IMR-90 (cell line): ENCODE results near the gene MGAT4A. TPM values are rescaled to one million over a fixed set of nuclear protein-coding genes. Genes with fewer than 3 reads are reported as not detected.

ENCODE experiments used
- ATAC-seq: fragments of 200-7000 bp; cut with Tn5 transposase; 2 replicates; pipeline ENCODE4 v1.9.1; 2020; ENCODE audit warnings: low read depth, mild to moderate bottlenecking, moderate library complexity
- BruUV-seq: library from RNA; stranded (reverse); fragments of 400-500 nt; replicated peaks from 2 replicates; lab custom pipeline; 2021; lab: Mats Ljungman, UMichigan
- CTCF ChIA-PET: fragments of 300-600 bp; formaldehyde crosslinking; extraction: SDS; loops from one replicate; lab custom pipeline; 2021; ENCODE audit warnings: antibody characterized with exemption; lab: Yijun Ruan, JAX
- POLR2A ChIA-PET: fragments of 300-600 bp; sonication (Branson Sonifier 250); formaldehyde crosslinking; loops from one replicate; lab custom pipeline; 2022; ENCODE audit warnings: antibody characterized with exemption; ENCODE audit not compliant: unreplicated experiment; lab: Charles Lee
- DNase-seq: peaks from one replicate; pipeline ENCODE4 v3.0.0; 2013
- H2AFZ ChIP-seq: replicated peaks from 2 replicates; pipeline ENCODE3; 2013; ENCODE audit warnings: low read length, mild to moderate bottlenecking; ENCODE audit not compliant: poor library complexity
- H2AK5ac ChIP-seq: 2 replicates; pipeline ENCODE4 v1.6.1; 2013; ENCODE audit warnings: low read depth, low read length, inconsistent platforms
- H2AK9ac ChIP-seq: replicated peaks from 2 replicates; pipeline ENCODE3; 2013; ENCODE audit warnings: mild to moderate bottlenecking, low read depth, low read length, moderate library complexity; ENCODE audit not compliant: poor library complexity
- H2BK120ac ChIP-seq: 2 replicates; pipeline ENCODE4 v1.6.1; 2013; ENCODE audit warnings: low read depth, low read length, inconsistent platforms
- H2BK15ac ChIP-seq: 3 replicates; pipeline ENCODE4 v1.6.1; 2013; ENCODE audit warnings: low read depth, low read length, inconsistent platforms
- H2BK20ac ChIP-seq: 2 replicates; pipeline ENCODE4 v1.6.1; 2013; ENCODE audit warnings: low read depth, mild to moderate bottlenecking, inconsistent platforms, low read length, moderate library complexity
- H2BK5ac ChIP-seq: 2 replicates; pipeline ENCODE4 v1.6.1; 2013; ENCODE audit warnings: mild to moderate bottlenecking, low read depth, low read length, inconsistent platforms; ENCODE audit not compliant: poor library complexity, severe bottlenecking
- H3K14ac ChIP-seq: replicated peaks from 2 replicates; pipeline ENCODE4 v1.6.1; 2013; ENCODE audit warnings: low read depth, low read length, inconsistent platforms
- H3K18ac ChIP-seq: 2 replicates; pipeline ENCODE4 v1.6.1; 2013; ENCODE audit warnings: low read depth, low read length, control low read depth
- H3K23ac ChIP-seq: 2 replicates; pipeline ENCODE4 v1.6.1; 2013; ENCODE audit warnings: low read depth, low read length, inconsistent platforms
- H3K27ac ChIP-seq: 2 replicates; pipeline ENCODE4 v1.5.1; 2013; ENCODE audit warnings: mild to moderate bottlenecking, control low read depth, low read length; ENCODE audit not compliant: insufficient read depth
- H3K27me3 ChIP-seq: 2 replicates; pipeline ENCODE4 v1.6.1; 2013; ENCODE audit warnings: low read length; ENCODE audit not compliant: control insufficient read depth, insufficient read depth
- H3K36me3 ChIP-seq: 2 replicates; pipeline ENCODE4 v1.6.1; 2013; ENCODE audit warnings: low read length, mixed read lengths; ENCODE audit not compliant: control insufficient read depth, insufficient read depth
- H3K4ac ChIP-seq: 2 replicates; pipeline ENCODE4 v1.6.1; 2013; ENCODE audit warnings: low read depth, low read length, inconsistent platforms
- H3K4me1 ChIP-seq: 2 replicates; pipeline ENCODE4 v1.6.1; 2013; ENCODE audit warnings: low read length, mixed read lengths; ENCODE audit not compliant: control insufficient read depth, insufficient read depth
- H3K4me2 ChIP-seq: 2 replicates; pipeline ENCODE4 v1.6.1; 2013; ENCODE audit warnings: low read depth, mild to moderate bottlenecking, control low read depth, low read length, moderate library complexity
- H3K4me3 ChIP-seq: 2 replicates; pipeline ENCODE4 v1.5.1; 2013; ENCODE audit warnings: low read depth, mild to moderate bottlenecking, control low read depth, low read length, moderate library complexity; ENCODE audit not compliant: insufficient read depth
- H3K56ac ChIP-seq: 2 replicates; pipeline ENCODE4 v1.6.1; 2013; ENCODE audit warnings: low read length, inconsistent platforms; ENCODE audit not compliant: insufficient read depth; ENCODE audit errors: extremely low read depth
- H3K79me1 ChIP-seq, 2 experiments: 2 replicates each; pipeline ENCODE4 v1.6.1; 2013; ENCODE audit warnings: low read length in 2 of 2, inconsistent platforms in 1 of 2, low read depth in 1 of 2
- H3K9ac ChIP-seq: 2 replicates; pipeline ENCODE4 v1.6.1; 2013; ENCODE audit warnings: low read depth, low read length, control low read depth
- H3K9me1 ChIP-seq: 2 replicates; pipeline ENCODE4 v1.6.1; 2013; ENCODE audit warnings: low read length, inconsistent platforms; ENCODE audit not compliant: insufficient read depth
- H3K9me3 ChIP-seq: 2 replicates; pipeline ENCODE4 v1.6.1; 2013; ENCODE audit warnings: low read length; ENCODE audit not compliant: control insufficient read depth, insufficient read depth
- H4K20me1 ChIP-seq: 2 replicates; pipeline ENCODE4 v1.6.1; 2013; ENCODE audit warnings: low read length, inconsistent platforms; ENCODE audit not compliant: insufficient read depth
- H4K5ac ChIP-seq: 2 replicates; pipeline ENCODE4 v1.6.1; 2013; ENCODE audit warnings: mild to moderate bottlenecking, low read depth, low read length, control low read depth
- H4K8ac ChIP-seq, 2 experiments: 2 replicates each; pipeline ENCODE4 v1.6.1; 2013; ENCODE audit warnings: low read depth in 2 of 2, low read length in 2 of 2, control low read depth in 1 of 2, inconsistent platforms in 1 of 2
- H4K91ac ChIP-seq: 2 replicates; pipeline ENCODE4 v1.6.1; 2013; ENCODE audit warnings: low read depth, low read length, inconsistent platforms; ENCODE audit not compliant: insufficient read depth
- BHLHE40 ChIP-seq: fragments of 150-350 bp; IDR thresholded peaks from 2 replicates; pipeline ENCODE4 v1.6.1; 2016; ENCODE audit warnings: mild to moderate bottlenecking, low read depth, low read length
- WGBS, 2 experiments: methylation state at CpG; one replicate each; pipeline versions ENCODE4 v1.1.5 to v1.1.7; 2013; ENCODE audit warnings: missing lambda C conversion rate in 2 of 2; ENCODE audit not compliant: insufficient read length in 1 of 2; ENCODE audit errors: extremely low coverage in 2 of 2; 5-methylcytosine and 5-hydroxymethylcytosine counted together
- dilution Hi-C: fragments of 300-500 bp; cut with HindIII; formaldehyde crosslinking; loops from one replicate; pipeline ENCODE4 v1.14.3; 2018; ENCODE audit warnings: low sequenced_read_pairs; ENCODE audit not compliant: unreplicated experiment
- in situ Hi-C: fragments of 300-500 bp; cut with MboI; formaldehyde crosslinking; loops from 3 replicates; pipeline ENCODE4 v1.14.3; 2019; ENCODE audit warnings: low sequenced_read_pairs, inconsistent platforms, mixed read lengths
- intact Hi-C: fragments of 100-400 bp; cut with micrococcal nuclease; formaldehyde crosslinking; loops from 2 replicates; pipeline ENCODE4 v1.10.0; 2022
- polyA plus RNA-seq, 3 experiments: library from polyadenylated mRNA; depleted of rRNA; stranded (reverse); fragments of >200 nt; gene quantifications; 2 replicates each; pipeline ENCODE4 v1.2.3, GENCODE V29; 2012; ENCODE audit warnings: low replicate concordance in 1 of 3
- total RNA-seq: library from RNA; depleted of rRNA; stranded (reverse); fragments of >200 nt; gene quantifications from 2 replicates; pipeline ENCODE4 v1.2.3, GENCODE V29; 2012
- TF ChIP-seq, protein P1 (sequence below): conservative IDR thresholded peaks from 2 replicates; pipeline ENCODE4 v1.5.1; 2012; ENCODE audit warnings: mild to moderate bottlenecking, low read depth, low read length, improper control_type of control experiment

The MGAT4A gene
- total and polyA plus RNA-seq, 2 of the 4 experiments (the other 2 are of a cell fraction) = under 0.01 TPM; not detected in 1

DNA sequence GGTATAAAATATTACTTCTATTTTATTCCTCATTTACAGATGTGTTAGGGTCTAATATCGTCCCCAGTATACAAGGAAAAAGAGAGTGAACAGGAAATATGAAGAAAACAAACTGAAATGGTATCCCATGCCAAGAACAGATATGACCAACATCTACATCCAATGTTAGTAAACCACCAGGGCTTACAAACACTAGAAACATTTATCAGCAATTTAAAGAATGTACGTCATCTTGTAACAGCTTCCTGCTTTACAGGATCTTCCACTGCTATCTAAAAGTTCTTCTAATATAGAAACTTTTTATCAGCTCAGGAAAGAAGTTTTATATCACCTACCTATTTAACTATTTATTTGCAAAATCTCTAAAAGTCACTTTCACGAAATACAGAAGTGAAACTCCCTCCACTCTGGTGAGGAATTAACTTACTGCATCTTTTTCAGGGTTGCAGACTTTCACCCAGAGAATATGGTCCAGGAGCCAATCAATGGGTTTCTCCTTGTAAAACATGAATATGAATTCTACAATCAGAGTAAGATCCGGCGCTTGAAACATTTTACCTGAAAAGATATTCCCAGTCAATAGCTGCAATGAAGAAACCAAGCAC, 87.3 kb downstream of the MGAT4A start:
- Histone ChIP-seq H4K8ac (no peak overlapping the region), H3K18ac (no peak overlapping the region), H3K23ac (no peak overlapping the region), H3K9me1 (no peaks in the 10 kb centered on the region), H2BK120ac (no peak overlapping the region), H3K14ac (no peak overlapping the region), H2AK9ac (no peak overlapping the region), H3K4me2 (no peak overlapping the region), H3K4ac (no peak overlapping the region), H3K9ac (no peak overlapping the region), H2AFZ (no peak overlapping the region), H3K36me3 (no peaks in the 10 kb centered on the region), H2BK20ac (no peak overlapping the region), H4K20me1 (no peaks in the 10 kb centered on the region), H3K4me3 (no peak overlapping the region), H2BK15ac (no peak overlapping the region), H3K27me3 (peaks cover 4% of the 10 kb centered on the region), H4K91ac (no peak overlapping the region), H3K4me1 (no peaks in the 10 kb centered on the region), H3K27ac (no peak overlapping the region), H3K56ac (no peak overlapping the region), H2AK5ac (no peak overlapping the region), H3K79me1 (no peaks in the 10 kb centered on the region), H2BK5ac (no peak overlapping the region), H4K5ac (no peak overlapping the region), H3K9me3 (no peaks in the 10 kb centered on the region)
- no TSS peak for BruUV-seq
- no peak for TF ChIP-seq BHLHE40
- TF ChIP-seq, protein P1, sequence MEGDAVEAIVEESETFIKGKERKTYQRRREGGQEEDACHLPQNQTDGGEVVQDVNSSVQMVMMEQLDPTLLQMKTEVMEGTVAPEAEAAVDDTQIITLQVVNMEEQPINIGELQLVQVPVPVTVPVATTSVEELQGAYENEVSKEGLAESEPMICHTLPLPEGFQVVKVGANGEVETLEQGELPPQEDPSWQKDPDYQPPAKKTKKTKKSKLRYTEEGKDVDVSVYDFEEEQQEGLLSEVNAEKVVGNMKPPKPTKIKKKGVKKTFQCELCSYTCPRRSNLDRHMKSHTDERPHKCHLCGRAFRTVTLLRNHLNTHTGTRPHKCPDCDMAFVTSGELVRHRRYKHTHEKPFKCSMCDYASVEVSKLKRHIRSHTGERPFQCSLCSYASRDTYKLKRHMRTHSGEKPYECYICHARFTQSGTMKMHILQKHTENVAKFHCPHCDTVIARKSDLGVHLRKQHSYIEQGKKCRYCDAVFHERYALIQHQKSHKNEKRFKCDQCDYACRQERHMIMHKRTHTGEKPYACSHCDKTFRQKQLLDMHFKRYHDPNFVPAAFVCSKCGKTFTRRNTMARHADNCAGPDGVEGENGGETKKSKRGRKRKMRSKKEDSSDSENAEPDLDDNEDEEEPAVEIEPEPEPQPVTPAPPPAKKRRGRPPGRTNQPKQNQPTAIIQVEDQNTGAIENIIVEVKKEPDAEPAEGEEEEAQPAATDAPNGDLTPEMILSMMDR = no peak
- dilution Hi-C loops = no loop called here
- ChIA-PET POLR2A (no interaction called here), CTCF (no interaction called here)
- WGBS, 2 experiments = no CpG with 5 or more reads among the region's 5 CpGs
- intact Hi-C loops = no loop called here
- in situ Hi-C loops = loop anchor here (10.0 to 25.0 kb wide), 2 partner anchors 201 to 869 kb away; no protein-coding TSS in a partner anchor
- ATAC-seq (no peak; the same call in 1 of the 2 replicates), DNase-seq (no peak)
